GM13977 (cell line): Measurements from ENCODE around the gene NXF1.
"Not testable (repeated sequence)": the region's sequence is repeated elsewhere in the genome, so short reads cannot be mapped to it uniquely, and the experiment has no call there.

ENCODE experiments used
- DNase-seq: peaks from one replicate; pipeline ENCODE4 v3.0.0; 2012; ENCODE audit warnings: low spot score
- CTCF ChIP-seq: IDR thresholded peaks from 2 replicates; pipeline ENCODE4 v1.5.1; 2012; ENCODE audit warnings: mild to moderate bottlenecking, control low read depth; ENCODE audit not compliant: insufficient read depth; ENCODE audit errors: extremely low read depth, missing control alignments
- in situ Hi-C: fragments of 300-500 bp; cut with MboI; formaldehyde crosslinking; loops from one replicate; pipeline ENCODE4 v1.12.0; 2022; ENCODE audit warnings: low sequenced_read_pairs, low pct_unique_long_range_greater_than_20kb, mixed read lengths, inconsistent platforms; ENCODE audit not compliant: unreplicated experiment

NXF1 gene

GRCh38 chr11:62752994-62753735 lies 52.1 kb downstream of the NXF1 start:
- in situ Hi-C loops, result no loop called here
- TF ChIP-seq CTCF, result no peak
- no peak for DNase-seq

- in situ Hi-C loops, result no loop called here
Measured at GRCh38 chr11:62752177-62752785, 53.0 kb downstream of the NXF1 start.

GRCh38 chr11:62749931-62750330 lies 55.3 kb downstream of the NXF1 start:
- DNase-seq, in situ Hi-C loops: not testable (repeated sequence)

More at GRCh38 chr11:62752177-62752785, 53.0 kb downstream of the NXF1 start:
- no peak for DNase-seq
- TF ChIP-seq CTCF, result no peak

GRCh38 chr11:62747475-62748160 lies 57.6 kb downstream of the NXF1 start:
- DNase-seq, result no peak
- no peak for TF ChIP-seq CTCF
- in situ Hi-C loops, result no loop called here
